Measurements from ENCODE around the gene ZNF74. TPM values are rescaled to one million over a fixed set of nuclear protein-coding genes. Genes with fewer than 3 reads are reported as not detected.

Gene ZNF74
- total RNA-seq, 4 donors from 2014 or later = 9.6 to 20.0 (median 15.0) TPM

DNA sequence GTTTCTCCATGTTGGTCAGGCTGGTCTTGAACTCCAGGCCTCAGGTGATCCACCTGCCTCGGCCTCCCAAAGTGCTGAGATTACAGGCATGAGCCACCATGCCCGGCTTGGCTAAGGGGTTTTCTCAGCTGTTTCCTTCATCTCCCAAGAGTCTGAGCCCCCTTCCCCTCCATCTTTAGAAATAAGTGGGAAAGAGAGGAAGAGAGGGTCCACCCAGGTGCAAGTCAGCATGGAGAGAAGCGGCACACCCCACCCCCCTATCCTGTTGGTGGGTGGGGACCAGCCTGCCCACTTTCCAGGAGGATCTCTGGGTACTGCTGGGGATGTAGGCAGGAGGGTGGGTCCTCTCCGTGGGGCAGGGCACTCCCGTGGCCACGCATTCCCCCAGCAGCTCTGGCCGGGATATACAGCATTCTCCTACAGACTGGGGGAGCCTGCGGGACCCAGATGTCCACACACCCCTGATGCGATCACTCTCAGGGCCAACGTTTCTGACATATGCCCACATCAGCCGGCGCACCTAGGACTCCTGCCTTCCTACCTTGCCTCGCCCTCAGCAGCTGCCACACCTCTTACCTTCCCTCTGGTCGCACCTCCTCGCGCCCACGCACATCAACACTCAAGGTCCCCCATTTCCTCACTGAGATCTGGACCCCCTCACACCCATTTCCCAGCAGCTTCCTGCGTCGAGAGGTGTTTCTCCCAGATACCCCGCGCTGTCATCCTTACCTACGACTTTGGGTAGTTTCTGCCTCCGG, 34.7 kb downstream of the ZNF74 start:
- no peak overlapping the region for H3K27ac ChIP-seq (replicated peaks in 1 of 4)
- H3K4me1 ChIP-seq = peaks cover 24 to 53% (median 43%) of the 10 kb centered on the region in 4 donors
- no peaks in the 10 kb centered on the region for H3K9me3 ChIP-seq
- no peak for DNase-seq (ENCODE audit: extremely low spot score)
- peaks cover 0 to 30% (median 0%) of the 10 kb centered on the region in 4 donors for H3K27me3 ChIP-seq
- H3K4me3 ChIP-seq = peak overlapping the region; percentile 25 to 46 (median 34)
- intact Hi-C loops (cut with DNase I) = no loop called here
- peaks cover 5 to 56% (median 40%) of the 10 kb centered on the region in 4 donors for H3K36me3 ChIP-seq
- 86% methylated on average over 18 of the region's 23 CpGs for WGBS
- TF ChIP-seq, protein P1, sequence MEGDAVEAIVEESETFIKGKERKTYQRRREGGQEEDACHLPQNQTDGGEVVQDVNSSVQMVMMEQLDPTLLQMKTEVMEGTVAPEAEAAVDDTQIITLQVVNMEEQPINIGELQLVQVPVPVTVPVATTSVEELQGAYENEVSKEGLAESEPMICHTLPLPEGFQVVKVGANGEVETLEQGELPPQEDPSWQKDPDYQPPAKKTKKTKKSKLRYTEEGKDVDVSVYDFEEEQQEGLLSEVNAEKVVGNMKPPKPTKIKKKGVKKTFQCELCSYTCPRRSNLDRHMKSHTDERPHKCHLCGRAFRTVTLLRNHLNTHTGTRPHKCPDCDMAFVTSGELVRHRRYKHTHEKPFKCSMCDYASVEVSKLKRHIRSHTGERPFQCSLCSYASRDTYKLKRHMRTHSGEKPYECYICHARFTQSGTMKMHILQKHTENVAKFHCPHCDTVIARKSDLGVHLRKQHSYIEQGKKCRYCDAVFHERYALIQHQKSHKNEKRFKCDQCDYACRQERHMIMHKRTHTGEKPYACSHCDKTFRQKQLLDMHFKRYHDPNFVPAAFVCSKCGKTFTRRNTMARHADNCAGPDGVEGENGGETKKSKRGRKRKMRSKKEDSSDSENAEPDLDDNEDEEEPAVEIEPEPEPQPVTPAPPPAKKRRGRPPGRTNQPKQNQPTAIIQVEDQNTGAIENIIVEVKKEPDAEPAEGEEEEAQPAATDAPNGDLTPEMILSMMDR (IDR thresholded peaks at IDR 0.05) = no peak

DNA sequence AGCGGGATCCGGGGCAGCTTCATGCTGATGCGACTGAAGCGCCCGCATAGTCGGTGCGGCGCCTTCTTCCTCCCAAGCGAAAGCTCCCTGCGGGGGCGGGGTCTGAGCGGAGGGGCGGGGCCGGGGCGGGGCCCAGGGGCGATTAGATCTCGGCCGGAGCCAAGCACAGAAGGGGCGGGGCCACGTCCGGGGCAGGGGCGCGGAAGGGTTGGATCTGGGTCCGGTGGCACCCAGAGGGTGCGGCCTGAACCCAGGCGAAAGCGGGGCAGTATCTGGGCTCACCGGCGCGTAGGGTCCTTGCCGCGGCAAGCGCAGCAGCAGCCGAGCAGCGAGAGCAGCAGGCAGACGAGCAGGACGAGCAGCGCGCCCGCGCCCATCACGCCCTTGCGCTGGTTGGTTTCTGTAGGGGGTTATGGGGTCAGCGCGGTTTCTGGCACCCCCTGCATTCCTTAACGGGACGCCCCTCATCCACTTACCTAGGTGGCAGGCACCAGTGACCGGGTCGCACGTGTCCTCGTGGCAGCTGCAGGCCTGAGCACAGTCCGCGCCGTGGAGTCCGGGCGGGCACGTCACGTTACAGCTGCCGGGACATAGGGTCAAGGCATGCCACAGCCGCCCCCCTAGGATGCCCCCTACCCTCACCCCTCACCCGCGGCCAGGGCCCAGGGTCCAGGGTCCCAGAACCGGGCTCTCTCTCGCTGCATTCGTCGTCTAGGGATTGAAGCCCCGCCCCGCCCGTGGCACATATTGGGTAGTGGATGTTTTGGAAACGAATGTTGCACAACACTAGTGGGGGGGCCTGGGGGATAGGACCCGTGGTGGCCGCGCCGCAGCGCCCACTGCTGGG, 35.5 kb downstream of the ZNF74 start:
- TF ChIP-seq, protein P1 (IDR thresholded peaks at IDR 0.05) = no peak
- TF ChIP-seq POLR2A (IDR thresholded peaks at IDR 0.05; ENCODE audit: low read depth) = no peak
- DNase-seq (ENCODE audit: extremely low spot score) = no peak
- WGBS = 74% methylated on average over 56 of the region's 75 CpGs
- peaks cover 0 to 29% (median 0%) of the 10 kb centered on the region in 4 donors for H3K27me3 ChIP-seq
- peaks cover 16 to 49% (median 35%) of the 10 kb centered on the region in 4 donors for H3K4me1 ChIP-seq
- no peak overlapping the region for H3K27ac ChIP-seq (replicated peaks in 1 of 4)
- no peaks in the 10 kb centered on the region for H3K9me3 ChIP-seq
- peaks cover 5 to 56% (median 40%) of the 10 kb centered on the region in 4 donors for H3K36me3 ChIP-seq
- H3K4me3 ChIP-seq = peak overlapping the region; percentile 25 to 46 (median 34)
- intact Hi-C loops (cut with DNase I) = no loop called here

DNA sequence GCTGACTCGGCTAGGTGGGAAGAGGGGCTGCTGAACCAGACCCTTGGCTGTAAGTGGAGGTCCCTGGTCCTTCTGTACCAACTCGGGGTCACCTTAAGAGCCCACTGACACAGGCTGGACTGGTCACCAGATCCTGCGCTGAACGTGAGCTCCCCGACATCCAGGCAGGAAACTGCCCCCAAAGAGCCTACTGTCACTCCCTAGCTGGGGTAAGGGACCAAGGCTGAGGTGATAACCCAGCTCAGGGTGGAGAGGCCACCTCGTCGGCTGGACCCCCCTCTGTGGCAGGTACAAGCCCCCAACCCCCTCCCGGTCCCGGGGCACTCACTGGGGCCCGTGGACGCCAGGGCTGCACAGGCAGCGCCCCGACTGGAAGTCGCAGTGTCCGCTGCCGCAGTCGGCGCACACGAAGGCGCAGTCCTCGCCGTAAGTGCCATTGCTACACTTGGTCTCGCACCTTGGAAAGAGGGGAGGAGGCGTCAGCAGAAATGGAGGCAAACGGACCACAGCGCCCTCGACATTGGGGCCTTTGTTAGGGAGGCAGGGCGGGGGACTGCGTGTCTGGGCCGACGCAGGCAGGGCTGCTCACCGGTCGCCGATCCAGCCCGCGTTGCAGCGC, 36.3 kb downstream of the ZNF74 start:
- H3K9me3 ChIP-seq = no peaks in the 10 kb centered on the region
- DNase-seq (ENCODE audit: extremely low spot score) = no peak
- H3K36me3 ChIP-seq = peaks cover 5 to 50% (median 39%) of the 10 kb centered on the region in 4 donors
- H3K27ac ChIP-seq (replicated peaks in 1 of 4) = no peak overlapping the region
- 58% methylated on average over 30 of the region's 37 CpGs for WGBS
- H3K27me3 ChIP-seq = peaks cover 0 to 23% (median 0%) of the 10 kb centered on the region in 4 donors
- TF ChIP-seq POLR2A (IDR thresholded peaks at IDR 0.05; ENCODE audit: low read depth) = no peak
- no peak for TF ChIP-seq EP300 (IDR thresholded peaks at IDR 0.05)
- TF ChIP-seq, protein P1 (IDR thresholded peaks at IDR 0.05) = no peak
- no peak for TF ChIP-seq POLR2AphosphoS5 (IDR thresholded peaks at IDR 0.05)
- H3K4me1 ChIP-seq = peaks cover 15 to 49% (median 32%) of the 10 kb centered on the region in 4 donors
- H3K4me3 ChIP-seq = peak overlapping the region; percentile 37 to 50 (median 38)
- intact Hi-C loops (cut with DNase I) = no loop called here

DNA sequence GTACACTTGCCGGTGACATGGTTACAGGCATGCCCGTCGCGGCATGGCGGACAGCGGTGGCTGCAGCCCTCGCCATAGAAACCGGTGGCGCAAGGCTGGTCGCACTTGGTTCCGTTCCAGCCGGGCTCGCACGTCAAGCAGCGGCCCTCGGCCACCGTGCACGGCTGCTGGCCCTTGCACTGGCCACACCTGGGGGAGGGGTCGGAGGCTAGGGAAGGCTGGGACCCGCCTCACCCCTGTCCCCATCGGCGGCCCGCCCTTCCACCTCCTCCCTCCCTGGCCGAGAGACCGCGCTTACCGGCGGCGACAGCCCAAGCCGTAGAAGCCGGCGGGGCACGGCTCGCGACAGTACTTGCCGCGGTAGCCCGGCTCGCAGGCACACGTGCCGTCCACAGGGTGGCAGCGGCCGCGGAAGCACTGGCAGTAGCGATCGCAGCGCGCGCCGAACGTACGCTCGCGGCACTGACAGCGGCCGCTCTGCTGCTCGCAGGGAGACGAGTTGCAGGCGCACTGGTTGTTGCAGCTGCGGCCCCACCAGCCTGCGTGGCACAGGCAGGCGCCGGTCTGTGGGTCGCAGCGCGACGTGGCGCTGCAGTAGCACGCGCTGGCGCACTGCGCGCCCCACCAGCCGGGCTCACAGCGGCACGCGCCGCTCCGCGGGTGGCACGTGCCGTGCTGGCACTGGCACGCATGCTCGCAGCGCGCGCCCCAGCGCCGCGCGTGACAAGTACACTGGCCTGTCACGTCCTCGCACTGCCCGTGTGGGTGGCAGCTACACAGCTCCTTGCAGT, 37.0 kb downstream of the ZNF74 start:
- H3K9me3 ChIP-seq = no peaks in the 10 kb centered on the region
- H3K36me3 ChIP-seq = peaks cover 5 to 45% (median 36%) of the 10 kb centered on the region in 4 donors
- no peak overlapping the region for H3K27ac ChIP-seq (replicated peaks in 1 of 4)
- TF ChIP-seq, protein P1 (IDR thresholded peaks at IDR 0.05) = peak; percentile 36 to 49 (median 36)
- no peak for TF ChIP-seq POLR2A (IDR thresholded peaks at IDR 0.05; ENCODE audit: low read depth)
- peaks cover 0 to 22% (median 0%) of the 10 kb centered on the region in 4 donors for H3K27me3 ChIP-seq
- WGBS = 48% methylated on average over 35 of the region's 94 CpGs
- peaks cover 22 to 49% (median 38%) of the 10 kb centered on the region in 4 donors for H3K4me1 ChIP-seq
- intact Hi-C loops (cut with DNase I) = no loop called here
- H3K4me3 ChIP-seq = peak overlapping the region; percentile 37 to 50 (median 38)
- DNase-seq (ENCODE audit: extremely low spot score) = no peak
